CD4-positive, alpha-beta T cell treated with Interleukin-17A for 1 hour (primary cell): ENCODE data around the gene TEAD2.
"Not testable (repeated sequence)": the region's sequence is repeated elsewhere in the genome, so short reads cannot be mapped to it uniquely, and the experiment has no call there.

ENCODE experiments used
- DNase-seq: peaks from one replicate; pipeline ENCODE4 v3.0.0-alpha.2; 2020

TEAD2 gene

DNA sequence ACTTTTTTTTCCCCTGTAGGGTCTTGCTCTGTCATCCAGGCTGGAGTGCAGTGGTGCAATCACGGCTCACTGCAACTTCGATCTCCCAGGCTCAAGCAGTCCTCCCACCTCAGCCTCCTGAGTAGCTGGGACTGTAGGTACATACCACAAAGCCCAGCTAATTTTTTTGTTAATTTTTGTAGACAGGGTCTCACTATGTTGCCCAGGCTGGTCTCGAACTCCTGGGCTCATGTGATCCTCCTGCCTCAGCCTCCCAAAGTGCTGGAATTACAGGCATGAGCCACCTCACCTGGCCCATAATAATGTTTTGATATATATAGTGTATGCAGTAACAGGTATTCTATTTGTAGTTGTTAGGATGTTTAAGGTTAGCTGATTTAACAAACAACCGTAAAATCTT, 31.0 kb downstream of the TEAD2 start:
- DNase-seq: not testable (repeated sequence)

DNA sequence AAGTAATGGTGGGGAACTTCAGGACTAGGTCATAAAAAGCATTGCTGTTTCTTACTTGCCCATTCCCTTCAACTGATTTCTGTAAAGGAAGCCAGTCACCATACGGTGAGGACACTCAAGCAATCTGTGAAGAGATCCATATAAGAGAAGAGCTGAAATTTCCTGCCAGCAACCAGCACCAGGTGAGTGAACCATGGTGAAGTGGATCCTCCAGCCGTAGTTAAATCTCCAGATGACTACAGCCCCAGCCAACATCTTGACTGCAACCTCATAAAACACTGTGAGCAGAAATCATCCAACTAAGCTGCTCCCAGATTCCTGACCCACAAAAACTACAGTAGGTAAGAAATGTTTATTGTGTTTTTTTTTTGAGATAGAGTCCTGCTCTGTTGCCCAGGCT, 33.5 kb downstream of the TEAD2 start:
- DNase-seq: no peak

DNA sequence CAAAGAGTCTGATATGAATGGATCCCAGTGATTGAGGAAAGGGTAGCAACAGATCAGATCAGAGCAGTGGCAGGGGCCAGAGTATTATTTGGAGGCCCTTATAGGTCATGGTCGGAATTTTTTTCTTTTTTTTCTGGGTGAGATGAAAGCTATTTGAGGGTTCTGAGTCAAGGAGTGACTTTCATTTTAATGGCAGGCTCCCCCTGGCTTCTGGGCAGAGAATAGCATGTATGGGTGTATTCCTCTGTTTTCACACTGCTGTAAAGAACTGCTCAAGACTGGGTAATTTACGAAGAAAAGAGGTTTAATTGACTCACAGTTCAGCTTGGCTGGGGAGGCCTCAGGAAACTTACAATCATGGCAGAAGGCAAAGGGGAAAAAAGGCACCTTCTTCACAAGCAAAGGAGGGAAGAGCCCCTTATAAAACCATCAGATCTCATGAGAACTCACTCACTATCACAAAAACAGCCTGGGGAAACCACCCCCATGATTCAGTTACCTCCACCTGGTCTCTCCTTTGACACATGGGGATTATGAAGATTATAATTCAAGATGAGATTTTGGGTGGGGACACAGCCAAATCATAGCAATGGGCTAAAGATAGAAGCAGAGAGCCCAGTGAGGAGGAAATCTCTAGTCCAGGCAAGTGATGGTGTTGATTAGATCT, 34.2 kb downstream of the TEAD2 start:
- peak; percentile 66 for DNase-seq

DNA sequence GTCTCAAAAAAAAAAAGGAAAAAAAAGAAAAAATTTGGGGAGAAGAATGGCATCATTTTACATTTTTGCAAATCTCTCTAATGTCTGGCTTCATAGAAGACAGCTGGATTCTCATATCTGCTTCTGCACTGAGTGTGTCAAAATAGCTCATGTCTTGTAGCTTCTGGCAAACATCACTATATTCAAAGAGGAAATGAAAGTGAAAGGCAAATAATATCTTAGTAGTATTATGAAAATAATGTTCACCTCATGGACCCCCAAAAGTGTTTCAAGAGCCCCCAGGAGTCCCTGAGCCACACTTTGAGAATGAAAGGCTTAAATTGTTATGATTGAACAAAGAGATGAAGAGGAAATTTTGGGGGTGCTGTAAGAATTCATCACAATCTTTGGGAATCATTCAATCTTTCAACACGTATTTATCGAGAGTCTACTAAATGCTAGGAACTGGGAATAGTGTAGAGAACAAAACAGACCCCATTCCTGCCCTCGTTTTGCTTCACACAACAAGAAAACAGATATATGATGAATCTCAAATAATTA, 36.0 kb downstream of the TEAD2 start:
- no peak for DNase-seq

DNA sequence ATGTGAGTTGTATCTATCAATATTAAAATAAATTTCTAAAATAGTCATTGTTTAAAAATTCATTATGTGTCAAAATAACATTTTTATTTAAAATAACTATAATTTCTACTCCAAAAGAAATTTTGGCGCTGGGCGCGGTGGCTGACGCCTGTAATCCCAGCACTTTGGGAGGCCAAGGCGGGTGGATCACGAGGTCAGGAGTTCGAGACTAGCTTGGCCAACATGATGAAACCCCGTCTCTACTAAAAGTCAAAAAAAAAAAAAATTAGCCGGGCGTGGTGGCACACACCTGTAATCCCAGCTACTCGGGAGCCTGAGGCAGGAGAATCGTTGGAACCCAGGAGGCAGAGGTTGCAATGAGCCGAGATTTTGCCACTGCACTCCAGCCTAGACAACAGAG, 36.5 kb downstream of the TEAD2 start:
- not testable (repeated sequence) for DNase-seq

DNA sequence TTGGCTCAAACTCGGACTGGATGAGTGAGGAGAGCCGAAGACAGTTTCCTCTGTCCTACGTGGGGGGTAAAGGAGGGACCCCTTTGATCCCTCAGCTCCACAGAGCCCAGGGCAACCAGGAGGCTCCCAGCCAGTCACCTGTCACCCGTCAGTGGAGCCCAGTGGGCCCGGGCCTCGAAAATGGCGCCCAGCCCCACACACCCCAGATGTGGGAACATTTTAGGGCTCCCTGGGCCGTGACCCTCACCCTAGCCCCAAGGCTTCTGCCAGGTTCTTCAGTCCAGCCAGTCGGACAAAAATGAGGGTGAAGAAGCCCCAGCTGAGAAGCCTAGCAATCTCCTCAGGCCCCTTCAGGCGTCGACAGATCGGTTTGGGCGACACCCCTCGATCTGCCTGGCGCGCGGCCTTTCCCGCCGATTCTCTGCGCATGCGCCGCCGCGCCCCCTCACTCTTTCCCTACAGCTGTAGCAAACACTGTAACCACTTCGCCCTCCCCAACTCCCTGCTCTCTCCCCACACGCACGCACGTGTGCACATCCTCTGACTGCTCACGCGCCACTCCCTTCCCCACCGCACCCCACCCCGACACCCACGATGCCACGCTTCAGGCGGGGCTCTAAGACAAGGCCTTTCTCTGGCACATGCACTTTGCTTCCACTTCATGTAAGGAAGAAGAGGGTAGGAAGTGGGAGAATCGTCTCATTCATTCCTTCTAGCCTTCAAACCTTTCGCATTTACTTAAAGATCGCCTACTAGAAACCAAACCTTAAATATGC, 37.2 kb downstream of the TEAD2 start, which contains the start of gene SLC6A16:
Gene SLC6A16 (minus strand): TSS at position 391 of the 776 bp plus-strand sequence. CDS start 13,844 bp downstream, outside the sequence.
- no peak for DNase-seq

DNA sequence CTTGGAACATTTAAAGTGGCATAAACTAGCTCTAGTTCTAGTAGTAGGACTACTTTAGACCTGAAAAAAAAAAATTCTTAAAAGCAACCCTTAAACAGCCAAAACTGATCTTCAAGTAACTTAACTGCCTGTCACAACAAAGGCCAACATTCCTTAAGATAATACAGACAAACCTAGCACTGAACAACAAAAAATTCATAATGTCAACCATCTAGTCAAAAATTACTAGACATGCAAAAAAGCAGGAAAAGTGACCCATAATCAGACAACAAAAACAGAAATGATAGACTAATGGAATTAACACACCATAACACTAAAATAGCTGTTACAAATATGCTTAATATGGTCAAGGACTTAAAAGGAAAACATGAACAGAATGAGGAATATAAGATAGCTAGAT, 43.9 kb downstream of the TEAD2 start:
- no peak for DNase-seq

DNA sequence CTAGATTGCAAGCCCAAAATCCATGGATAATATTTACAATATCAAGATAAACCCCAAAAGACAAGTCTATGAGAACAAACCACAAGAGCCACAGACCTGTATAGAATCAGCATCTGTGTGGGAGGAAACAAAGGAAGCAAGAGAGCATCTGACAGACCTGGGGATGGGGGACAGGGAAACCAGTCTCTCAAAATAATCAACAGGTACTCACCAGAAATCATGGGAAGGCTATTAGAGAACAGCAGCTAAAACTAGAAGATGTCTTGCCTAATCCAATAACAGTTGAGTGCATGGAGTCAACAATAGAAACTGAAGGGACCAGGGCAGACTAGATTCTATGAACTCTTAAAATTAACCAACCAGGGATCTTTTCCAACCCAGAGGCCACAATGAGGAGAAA, 45.9 kb downstream of the TEAD2 start:
- no peak for DNase-seq

DNA sequence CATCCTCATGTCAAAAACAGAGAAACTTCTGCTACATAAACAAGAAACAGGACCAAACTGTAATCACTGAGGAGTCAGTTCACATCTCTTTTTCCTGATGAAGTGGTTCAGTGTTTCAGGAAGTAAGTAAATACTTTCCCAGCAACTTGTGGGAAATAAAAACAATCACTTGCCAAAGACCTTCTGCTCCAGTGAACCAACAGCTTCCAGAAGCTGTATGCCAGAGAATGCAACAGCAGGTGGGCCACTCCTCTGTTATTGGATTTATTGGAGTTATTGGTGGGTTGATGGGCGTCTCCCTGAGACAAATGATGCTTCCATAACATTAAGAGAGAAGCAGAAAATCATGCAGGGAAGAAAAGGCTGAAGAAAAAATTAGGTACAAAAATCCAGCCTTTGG, 47.1 kb downstream of the TEAD2 start:
- no peak for DNase-seq

DNA sequence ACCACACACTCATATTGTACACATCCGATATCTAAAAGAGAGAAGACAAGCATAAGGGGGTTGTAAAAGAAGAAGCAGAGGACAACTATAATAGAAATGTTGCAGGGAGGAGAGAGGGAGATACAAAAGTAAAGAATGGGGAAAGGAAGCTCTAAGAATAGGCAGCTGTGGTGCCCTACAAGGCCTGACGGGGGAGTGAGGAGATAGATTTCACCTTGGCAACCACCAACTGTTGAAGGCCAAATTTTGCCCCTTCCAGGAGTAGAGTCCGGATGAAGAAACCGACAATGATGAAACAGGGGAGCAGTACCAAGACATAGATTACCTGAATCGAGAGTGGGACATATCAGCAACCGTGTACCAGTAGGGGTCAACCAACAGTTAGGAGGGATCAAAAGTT, 53.1 kb downstream of the TEAD2 start:
- no peak for DNase-seq

DNA sequence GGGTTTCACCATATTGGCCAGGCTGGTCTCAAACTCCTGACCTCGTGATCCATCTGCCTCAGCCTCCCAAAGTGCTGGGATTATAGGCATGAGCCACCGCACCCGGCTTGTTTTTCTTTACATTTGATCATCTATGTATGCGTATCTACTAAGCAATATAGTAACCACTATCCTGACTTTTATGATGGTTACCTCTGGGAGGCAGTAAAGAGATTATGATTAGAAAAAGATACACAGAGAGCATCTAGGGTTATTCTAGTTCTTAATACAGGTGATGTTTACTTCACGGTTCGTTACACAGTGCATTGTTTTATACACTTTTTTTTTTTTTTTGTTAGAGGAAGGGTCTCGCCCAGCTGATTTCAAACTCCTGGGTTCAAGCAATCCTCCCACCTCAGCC, 55.5 kb downstream of the TEAD2 start:
- DNase-seq: peak; percentile 16

DNA sequence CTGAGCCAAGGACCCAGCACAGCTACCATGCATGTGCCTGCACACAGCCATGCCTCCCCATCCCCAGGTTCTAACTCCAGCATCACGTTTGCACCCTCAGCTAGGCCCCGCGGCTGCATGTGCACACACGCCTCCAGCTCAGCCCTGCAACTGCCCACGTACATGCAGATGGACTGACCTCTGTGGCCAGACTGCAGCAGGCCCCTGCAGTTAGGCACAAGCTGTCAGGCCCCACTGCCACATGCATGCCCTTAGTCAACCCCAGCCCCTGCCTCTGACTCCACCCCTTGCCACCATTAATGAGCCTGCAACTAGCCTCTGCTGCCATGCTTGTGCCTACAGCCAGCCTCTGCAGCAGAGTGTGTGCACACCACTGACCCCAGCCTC, 60.4 kb downstream of the TEAD2 start:
- DNase-seq: no peak

DNA sequence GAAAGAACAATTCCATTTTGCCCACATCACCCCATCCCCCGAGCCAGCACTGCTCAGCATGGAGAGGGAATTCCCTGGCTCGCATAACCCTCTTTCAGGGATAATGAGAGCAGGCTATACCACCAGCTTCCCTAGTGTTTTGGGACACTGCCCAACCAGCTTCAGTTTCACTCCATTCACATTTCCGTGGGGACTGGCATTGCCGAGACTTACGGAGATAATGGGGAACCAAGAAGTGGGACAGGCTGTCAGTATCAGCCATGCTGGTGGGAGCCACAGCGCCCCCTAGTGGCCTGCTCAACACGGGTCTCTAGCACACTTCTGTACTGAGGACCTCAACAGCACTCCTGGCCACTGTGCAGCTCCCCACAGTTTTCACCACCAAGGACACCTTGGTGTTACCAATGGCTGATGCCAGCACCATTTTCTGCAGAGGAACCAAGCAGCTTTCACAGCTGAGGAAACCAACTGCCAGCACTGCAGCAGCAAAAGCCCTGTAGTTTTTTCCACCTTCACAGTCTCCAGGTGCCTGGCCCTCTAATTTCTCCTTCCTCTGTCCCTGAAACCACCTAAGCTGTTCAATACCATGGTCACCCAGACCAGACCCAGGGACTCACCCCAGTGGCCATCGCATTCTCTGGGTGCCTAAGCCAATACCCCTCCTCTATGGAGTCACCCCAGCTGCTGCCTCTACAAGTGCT, 60.9 kb downstream of the TEAD2 start:
- DNase-seq: peak; percentile 76

DNA sequence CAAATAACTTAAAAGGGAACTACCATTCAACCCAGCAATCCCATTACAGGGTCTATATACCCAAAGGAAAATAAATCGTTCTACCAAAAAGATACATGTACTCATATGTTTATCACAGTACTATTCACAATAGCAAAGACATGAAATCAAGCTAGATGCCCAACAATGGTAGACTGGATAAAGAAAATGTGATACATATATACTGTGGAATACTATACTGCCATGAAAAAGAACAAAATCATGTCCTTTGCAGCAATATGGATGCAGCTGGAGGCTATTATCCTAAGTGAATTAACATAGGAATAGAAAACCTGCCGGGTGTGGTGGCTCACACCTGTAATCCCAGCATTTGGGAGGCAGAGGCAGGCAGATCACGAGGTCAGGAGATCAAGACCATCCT, 63.6 kb downstream of the TEAD2 start:
- DNase-seq: not testable (repeated sequence)

DNA sequence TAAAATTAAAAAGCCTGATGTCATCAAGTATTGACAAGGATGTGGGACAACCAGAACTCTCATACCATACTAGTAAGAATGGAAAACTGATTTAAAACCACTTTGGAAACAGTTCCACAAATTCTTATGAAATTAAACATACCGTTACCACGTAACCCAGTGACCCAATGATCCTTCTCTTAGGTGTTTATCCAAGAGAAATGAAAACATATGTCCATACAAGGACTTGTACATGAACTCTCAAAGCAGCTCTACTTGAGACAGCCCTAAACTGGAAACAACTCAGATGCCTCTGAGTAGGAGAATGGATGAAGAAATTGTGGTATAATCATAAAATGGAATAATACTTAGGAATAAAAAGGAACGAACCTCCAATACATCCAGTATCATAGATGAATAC, 64.8 kb downstream of the TEAD2 start:
- no peak for DNase-seq

DNA sequence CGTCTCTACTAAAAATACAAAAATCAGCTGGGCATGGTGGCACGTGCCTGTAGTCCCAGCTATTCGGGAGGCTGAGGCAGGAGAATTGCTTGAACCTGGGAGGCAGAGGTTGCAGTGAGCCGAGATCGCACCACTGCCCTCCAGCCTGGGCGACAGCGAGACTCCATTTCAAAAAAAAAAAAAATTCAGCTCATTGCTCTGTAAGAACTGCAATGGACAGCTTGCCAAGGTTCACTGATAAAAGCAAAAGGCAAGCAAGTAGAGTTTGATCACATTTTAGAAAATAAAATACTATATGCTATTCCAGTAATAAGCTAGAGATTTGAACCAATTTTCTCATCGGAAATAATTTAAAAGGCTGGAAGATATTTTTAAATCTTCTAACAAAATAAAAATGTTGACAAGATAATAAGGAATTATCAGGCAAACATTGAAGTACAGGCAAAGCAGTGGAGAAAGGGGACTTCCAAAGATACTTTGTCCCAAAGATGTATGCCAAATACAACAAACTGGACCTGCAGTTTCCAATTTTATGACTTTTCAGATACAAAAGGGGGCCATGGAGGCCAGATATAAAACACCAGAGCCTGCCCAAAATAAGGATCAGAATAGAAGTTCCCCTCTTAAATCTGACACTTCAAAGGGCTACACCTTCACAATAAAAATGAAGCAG, 66.9 kb downstream of the TEAD2 start:
- no peak for DNase-seq

DNA sequence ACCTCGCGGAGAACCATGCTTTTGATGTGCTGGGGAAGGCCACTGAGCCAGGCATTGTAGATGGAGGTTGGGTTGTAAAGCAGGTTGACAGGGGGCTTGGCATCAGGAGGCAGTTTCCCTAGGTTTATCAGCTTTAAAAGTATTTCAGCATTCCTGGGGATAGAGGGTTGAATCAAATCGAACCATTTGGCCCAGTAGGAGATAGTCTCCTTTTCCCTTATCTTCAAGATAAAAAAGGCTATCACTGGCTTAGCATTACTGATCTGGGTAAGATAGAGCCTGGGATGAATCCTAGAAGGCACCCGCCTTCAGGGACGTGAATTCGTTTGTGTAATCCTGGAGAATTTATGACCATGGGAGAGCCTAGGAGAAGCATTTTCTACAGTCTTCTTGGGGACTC, 67.8 kb downstream of the TEAD2 start:
- no peak for DNase-seq
